Hepatocyte (in vitro differentiated cells): ENCODE results near the gene PTPRN2.

ENCODE experiments used
- CTCF ChIP-seq: fragments of 200-600 bp; sonication (generic); IDR thresholded peaks from 2 replicates; pipeline ENCODE4 v1.5.1; 2016; ENCODE audit warnings: antibody characterized with exemption, mild to moderate bottlenecking; ENCODE audit not compliant: poor library complexity
- EZH2 ChIP-seq: fragments of 200-600 bp; sonication (generic); IDR thresholded peaks from 2 replicates; pipeline ENCODE4 v1.6.1; 2016; ENCODE audit warnings: antibody characterized with exemption, mild to moderate bottlenecking, borderline replicate concordance
- EZH2phosphoT487 ChIP-seq: fragments of 200-600 bp; sonication (generic); IDR thresholded peaks from one replicate; pipeline ENCODE4 v1.6.1; 2018; ENCODE audit warnings: antibody characterized with exemption, mild to moderate bottlenecking, low read depth, moderate library complexity; ENCODE audit not compliant: unreplicated experiment, severe bottlenecking

- TF ChIP-seq CTCF (no peak), EZH2 (no peak), EZH2phosphoT487 (no peak)
Observed at GRCh38 chr7:157973971-157974677, 613.5 kb downstream of the PTPRN2 start.
